HG03103 (cell line): ENCODE data around the gene ITGA8.

Experiments used
- ATAC-seq: cut with Tn5 transposase; IDR thresholded peaks from one replicate; pipeline ENCODE4 v1.9.1; 2021; ENCODE audit warnings: low read depth; ENCODE audit not compliant: unreplicated experiment

ITGA8 gene

GRCh38 chr10:15737656-15738055 is 17.9 kb upstream of the ITGA8 start:
- ATAC-seq, result no peak

GRCh38 chr10:15735763-15736162 is 16.0 kb upstream of the ITGA8 start:
- ATAC-seq, result no peak

DNA sequence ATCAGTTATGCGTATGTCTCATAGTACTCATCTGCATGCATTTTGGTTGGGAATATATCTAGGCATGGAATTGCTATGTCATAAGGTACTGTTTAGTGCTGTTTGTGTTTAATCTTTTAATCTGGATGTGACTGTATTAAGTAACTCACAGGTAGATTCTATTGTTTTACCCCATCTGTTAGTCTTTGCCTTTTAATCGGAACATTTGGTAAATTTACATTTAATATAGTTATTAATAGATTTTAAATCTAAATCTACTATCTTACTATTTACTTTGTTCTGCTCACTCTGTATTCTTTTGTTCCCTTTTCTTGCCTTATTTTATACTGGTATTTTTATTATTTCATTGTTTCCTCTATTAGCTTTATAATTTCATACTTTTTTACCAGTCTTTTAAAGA is 10.6 kb upstream of the ITGA8 start:
- no peak for ATAC-seq

DNA sequence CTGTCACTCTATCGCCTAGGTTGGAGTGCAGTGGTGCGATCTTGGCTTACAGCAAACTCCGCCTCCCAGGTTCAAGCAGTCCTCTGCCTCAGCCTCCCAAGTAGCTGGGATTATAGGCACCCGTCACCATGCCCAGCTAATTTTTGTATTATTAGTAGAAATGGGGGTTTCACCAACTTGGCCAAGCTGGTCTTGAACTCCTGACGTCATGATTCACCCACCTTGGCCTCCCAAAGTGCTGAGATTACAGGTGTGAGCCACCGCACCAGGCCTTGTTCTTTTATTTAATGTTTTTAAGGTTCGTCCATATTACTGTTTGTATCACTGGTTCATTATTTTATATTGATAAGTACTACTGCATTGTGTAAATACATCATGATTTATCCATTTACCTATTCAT is 10.2 kb upstream of the ITGA8 start:
- ATAC-seq, result no peak

GRCh38 chr10:15726042-15726441 is 6.3 kb upstream of the ITGA8 start:
- no peak for ATAC-seq

DNA sequence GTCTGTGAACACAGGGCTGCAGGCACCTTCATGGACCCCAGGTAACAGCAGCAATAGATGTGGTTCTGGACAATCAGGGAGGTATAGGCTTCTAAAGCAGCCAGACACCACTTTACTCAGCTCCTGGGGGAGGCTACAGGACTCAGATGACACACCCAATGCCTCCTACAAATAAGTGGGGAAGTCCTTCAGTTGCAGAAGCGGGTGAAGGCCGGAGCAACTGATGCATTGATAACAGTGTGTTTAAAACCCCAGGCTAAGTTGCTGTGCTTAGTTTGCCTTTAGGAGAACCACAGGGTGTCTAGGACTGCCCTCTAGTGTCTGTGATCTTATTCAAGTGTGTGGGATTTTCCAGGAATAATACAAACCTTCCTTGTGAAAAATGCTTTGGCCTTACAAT is 5.9 kb upstream of the ITGA8 start:
- ATAC-seq, result no peak

GRCh38 chr10:15724683-15725082 is 5.0 kb upstream of the ITGA8 start:
- no peak for ATAC-seq

DNA sequence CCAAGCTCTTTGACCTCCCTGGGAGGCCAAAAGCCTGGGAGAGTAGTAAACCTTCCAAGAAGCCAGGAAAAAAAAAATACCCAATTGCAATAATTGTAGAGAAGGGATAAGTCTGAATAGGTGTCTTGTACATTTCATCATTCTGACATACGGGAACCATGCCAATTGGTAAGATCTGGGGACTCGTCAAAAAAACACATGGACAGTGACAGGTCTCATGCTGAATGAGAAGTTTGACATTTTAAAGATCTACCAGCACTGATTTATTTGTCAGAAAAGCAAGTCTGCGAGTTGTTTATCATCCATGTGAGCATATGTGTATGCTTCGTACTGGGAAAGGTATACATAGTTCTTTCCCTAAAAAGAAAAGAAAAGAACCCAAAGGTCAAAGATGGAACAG is 4.1 kb upstream of the ITGA8 start:
- no peak for ATAC-seq

- no peak for ATAC-seq
Observed at GRCh38 chr10:15720635-15721287, 1.0 kb upstream of the ITGA8 start.

GRCh38 chr10:15719049-15719898 is 448 bp downstream of the ITGA8 start:
- ATAC-seq, result no peak

DNA sequence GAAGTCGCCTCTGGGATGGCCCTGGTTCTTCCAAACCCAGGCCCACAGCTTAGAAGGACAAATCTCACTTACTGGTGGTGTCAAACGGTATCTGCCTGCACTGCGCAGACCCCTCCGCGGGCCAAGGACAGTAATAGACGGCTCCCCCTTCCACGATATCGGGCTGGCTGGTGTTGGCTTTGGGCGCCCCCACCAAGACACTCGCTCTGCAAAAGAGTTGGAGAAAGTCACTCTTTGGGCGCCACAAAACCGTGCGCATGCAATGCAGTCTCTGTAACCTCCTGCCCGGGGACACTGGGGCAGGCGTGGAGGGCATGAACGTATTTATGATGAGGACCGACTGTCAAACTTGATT is 1.1 kb downstream of the ITGA8 start:
- ATAC-seq, result no peak

DNA sequence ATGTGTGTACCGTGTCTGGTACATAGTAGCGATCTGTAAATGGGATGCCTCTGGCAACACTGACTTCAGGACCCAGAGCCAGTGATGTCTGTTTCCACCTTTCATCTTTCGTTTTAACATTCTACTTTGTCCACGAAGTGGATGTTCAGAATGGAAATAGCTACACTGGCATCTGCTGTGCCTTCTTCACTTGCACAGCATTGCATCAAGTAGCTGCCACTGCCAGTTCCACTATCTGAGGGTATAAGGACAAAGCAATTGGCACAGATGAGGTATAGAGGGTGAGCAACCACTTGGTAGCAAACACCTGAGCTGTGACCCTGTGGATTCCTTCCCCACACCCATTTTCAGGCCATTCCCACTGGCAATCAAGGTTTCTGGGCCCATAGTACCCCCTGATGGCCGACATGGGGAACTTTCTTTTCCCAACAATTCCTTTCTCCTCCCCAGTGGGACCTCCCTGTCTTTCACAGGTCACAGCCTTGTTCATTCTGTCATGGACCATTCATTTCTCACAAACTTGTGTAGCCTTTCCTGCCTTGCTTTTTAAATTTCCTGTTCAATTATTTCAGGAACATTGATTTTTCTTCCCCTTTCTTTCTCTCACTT is 4.0 kb downstream of the ITGA8 start:
- no peak for ATAC-seq

GRCh38 chr10:15714847-15715246 is 4.9 kb downstream of the ITGA8 start:
- no peak for ATAC-seq

- ATAC-seq, result no peak
Observed at GRCh38 chr10:15712883-15713282, 6.8 kb downstream of the ITGA8 start.

- ATAC-seq, result no peak
Observed at GRCh38 chr10:15710455-15710854, 9.3 kb downstream of the ITGA8 start.

- no peak for ATAC-seq
Observed at GRCh38 chr10:15705298-15705697, 14.4 kb downstream of the ITGA8 start.

- no peak for ATAC-seq
Observed at GRCh38 chr10:15704581-15704968, 15.1 kb downstream of the ITGA8 start.

GRCh38 chr10:15703944-15704580 is 15.7 kb downstream of the ITGA8 start:
- ATAC-seq, result no peak

DNA sequence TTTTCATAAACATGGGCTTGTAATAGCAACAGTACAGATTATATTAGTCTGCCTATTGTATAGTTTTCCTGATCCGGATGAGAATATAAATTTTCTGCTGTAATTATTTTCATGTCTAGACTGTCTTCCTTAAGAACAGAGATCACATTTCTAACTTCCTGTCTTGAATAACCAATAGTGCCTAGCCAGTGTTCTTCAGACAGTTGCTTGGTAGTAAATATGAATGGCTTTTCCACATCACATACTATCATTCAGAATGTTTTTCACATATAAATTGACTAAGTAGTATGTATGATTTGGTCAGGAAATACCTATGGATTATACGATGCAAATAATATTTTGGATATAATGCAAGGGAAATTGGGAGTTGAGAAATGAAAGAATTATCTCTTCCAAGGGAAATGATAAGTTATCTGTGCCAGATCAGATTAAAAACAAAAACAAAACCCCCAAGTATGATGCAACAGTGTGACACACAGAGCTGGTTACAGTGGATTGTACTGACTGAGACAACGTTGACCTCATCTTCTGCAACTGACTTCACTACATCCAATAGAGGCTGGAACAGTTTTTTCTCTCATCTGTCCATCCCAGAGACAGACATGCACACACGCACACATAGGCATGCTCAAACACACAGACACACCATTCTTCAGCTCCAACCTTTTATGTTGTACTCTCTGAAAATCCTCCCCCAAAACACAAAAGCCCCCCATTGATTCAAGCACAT is 16.4 kb downstream of the ITGA8 start:
- ATAC-seq, result no peak

GRCh38 chr10:15700078-15700674 is 19.5 kb downstream of the ITGA8 start:
- no peak for ATAC-seq
